ENCODE results near the gene SRP72.
A peak's percentile ranks its signal among the peaks of the same experiment; 100 is the strongest.
"Not testable (repeated sequence)": the region's sequence is repeated elsewhere in the genome, so short reads cannot be mapped to it uniquely, and the experiment has no call there.

SRP72 gene

GRCh38 chr4:56467284-56468096 lies at the start of gene SRP72:
Gene SRP72 (plus strand): TSS chr4:56467617. CDS start chr4:56467636, 19 bp downstream.
- DNase-seq (ENCODE audit: low spot score) = peak; percentile 59

- no peak for DNase-seq (ENCODE audit: low spot score)
These were observed 43.2 kb upstream of the SRP72 start for GRCh38 chr4:56424176-56424575.

- DNase-seq (ENCODE audit: low spot score) = no peak
These were observed 42.5 kb upstream of the SRP72 start for GRCh38 chr4:56424697-56425514.

- no peak for DNase-seq (ENCODE audit: low spot score)
These were observed 41.9 kb upstream of the SRP72 start for GRCh38 chr4:56425518-56425917.

GRCh38 chr4:56426273-56426672 lies 41.1 kb upstream of the SRP72 start:
- no peak for DNase-seq (ENCODE audit: low spot score)

- DNase-seq (ENCODE audit: low spot score) = no peak
These were observed 40.2 kb upstream of the SRP72 start for GRCh38 chr4:56427179-56427578.

- no peak for DNase-seq (ENCODE audit: low spot score)
These were observed 37.2 kb upstream of the SRP72 start for GRCh38 chr4:56430203-56430602.

- DNase-seq (ENCODE audit: low spot score) = no peak
These were observed 34.1 kb upstream of the SRP72 start for GRCh38 chr4:56433280-56433679.

GRCh38 chr4:56434599-56435139 lies 32.7 kb upstream of the SRP72 start:
- DNase-seq (ENCODE audit: low spot score) = peak; percentile 41

- peak; percentile 82 for DNase-seq (ENCODE audit: low spot score)
These were observed 32.1 kb upstream of the SRP72 start, which contains the start of gene PPAT for GRCh38 chr4:56435140-56435926. Gene PPAT (minus strand): TSS chr4:56435615. CDS start chr4:56435477, 138 bp downstream.

- DNase-seq (ENCODE audit: low spot score) = no peak
These were observed 28.7 kb upstream of the SRP72 start for GRCh38 chr4:56438766-56439165.

- no peak for DNase-seq (ENCODE audit: low spot score)
These were observed 26.4 kb upstream of the SRP72 start for GRCh38 chr4:56440983-56441382.

- DNase-seq (ENCODE audit: low spot score) = no peak
These were observed 22.7 kb upstream of the SRP72 start for GRCh38 chr4:56444719-56445118.

- DNase-seq (ENCODE audit: low spot score) = no peak
These were observed 21.7 kb upstream of the SRP72 start for GRCh38 chr4:56445699-56446098.

GRCh38 chr4:56448301-56448700 lies 19.1 kb upstream of the SRP72 start:
- no peak for DNase-seq (ENCODE audit: low spot score)

- DNase-seq (ENCODE audit: low spot score) = not testable (repeated sequence)
These were observed 17.9 kb upstream of the SRP72 start for GRCh38 chr4:56449475-56449874.

- no peak for DNase-seq (ENCODE audit: low spot score)
These were observed 17.1 kb upstream of the SRP72 start for GRCh38 chr4:56450342-56450741.

- no peak for DNase-seq (ENCODE audit: low spot score)
These were observed 7.3 kb upstream of the SRP72 start for GRCh38 chr4:56460085-56460484.

GRCh38 chr4:56462157-56462556 lies 5.3 kb upstream of the SRP72 start:
- no peak for DNase-seq (ENCODE audit: low spot score)

- no peak for DNase-seq (ENCODE audit: low spot score)
These were observed 3.7 kb upstream of the SRP72 start for GRCh38 chr4:56463711-56464110.

- no peak for DNase-seq (ENCODE audit: low spot score)
These were observed 2.8 kb upstream of the SRP72 start for GRCh38 chr4:56464581-56464980.
